Measurements from ENCODE around the gene NEURL2.

Gene NEURL2

GRCh38 chr20:45927071-45927878 is 36.3 kb upstream of the NEURL2 start:
- DNase-seq (ENCODE audit: extremely low spot score), result no peak
- CTCF ChIA-PET, result interaction anchor here (1.3 to 1.6 kb wide), 3 partner anchors 10 to 23 kb away, joined by 3 to 5 read pairs (median 3); no protein-coding TSS in a partner anchor
- POLR2A ChIA-PET, result interaction anchor here (0.6 kb wide), 1 partner anchor 17 kb away, joined by 5 read pairs; no protein-coding TSS in a partner anchor
- no peak for TF ChIP-seq CTCF (IDR thresholded peaks at IDR 0.05; ENCODE audit: control extremely low read depth, extremely low read depth, low read depth, missing control alignments)

- ChIA-PET POLR2A (interaction anchor here (0.6 kb wide), 1 partner anchor 17 kb away, joined by 5 read pairs; no protein-coding TSS in a partner anchor), CTCF (interaction anchor here (1.3 to 3.1 kb wide), 3 partner anchors 10 to 42 kb away, joined by 4 to 10 read pairs (median 5); no protein-coding TSS in a partner anchor)
These were observed 35.7 kb upstream of the NEURL2 start for GRCh38 chr20:45926731-45927070.

GRCh38 chr20:45925821-45926506 is 35.0 kb upstream of the NEURL2 start:
- ChIA-PET POLR2A (interaction anchor here (0.5 kb wide), 1 partner anchor 9 kb away, joined by 3 read pairs; no protein-coding TSS in a partner anchor), CTCF (interaction anchor here (1.3 to 3.1 kb wide), 2 partner anchors 9 to 42 kb away, joined by 4 to 10 read pairs; no protein-coding TSS in a partner anchor)
- DNase-seq (ENCODE audit: extremely low spot score), result no peak
- no peak for TF ChIP-seq CTCF (IDR thresholded peaks at IDR 0.05; ENCODE audit: control extremely low read depth, extremely low read depth, low read depth, missing control alignments)

More at GRCh38 chr20:45926731-45927070, 35.7 kb upstream of the NEURL2 start:
- no peak for TF ChIP-seq CTCF (IDR thresholded peaks at IDR 0.05; ENCODE audit: control extremely low read depth, extremely low read depth, low read depth, missing control alignments)
- DNase-seq (ENCODE audit: extremely low spot score), result no peak

- POLR2A ChIA-PET, result interaction anchor here (0.9 kb wide), 1 partner anchor 9 kb away, joined by 3 read pairs; the partner anchor contains the start of gene PCIF1
- CTCF ChIA-PET, result interaction anchor here (0.9 to 3.1 kb wide), 5 partner anchors 9 to 125 kb away, joined by 3 to 10 read pairs (median 4); no protein-coding TSS in a partner anchor
- TF ChIP-seq CTCF (IDR thresholded peaks at IDR 0.05; ENCODE audit: control extremely low read depth, extremely low read depth, low read depth, missing control alignments), result no peak
- DNase-seq (ENCODE audit: extremely low spot score), result no peak
These were observed 33.6 kb upstream of the NEURL2 start for GRCh38 chr20:45924391-45925261.

GRCh38 chr20:45921337-45922189 is 30.6 kb upstream of the NEURL2 start:
- no peak for TF ChIP-seq CTCF (IDR thresholded peaks at IDR 0.05; ENCODE audit: control extremely low read depth, extremely low read depth, low read depth, missing control alignments)
- no peak for DNase-seq (ENCODE audit: extremely low spot score)
- ChIA-PET CTCF (interaction anchor here (0.9 to 2.3 kb wide), 4 partner anchors 11 to 66 kb away, joined by 3 to 9 read pairs (median 4); no protein-coding TSS in a partner anchor), POLR2A (no interaction called here)
